Cardiac fibroblast (primary cell): ENCODE measurements around the gene GLT1D1.

Experiments used
- DNase-seq, 2 donors: peaks; one replicate each; pipeline versions ENCODE4 v3.0.0 to v3.0.0-alpha.2; 2010; ENCODE audit warnings: low read depth in 2 of 2
- H3K4me3 ChIP-seq, 2 donors: replicated peaks in 1 of 2; 1 replicate in 1 of 2; 2 replicates in 1 of 2; pipeline ENCODE4 v1.5.1; 2011; ENCODE audit warnings: low read depth in 2 of 2, low read length in 2 of 2, mild to moderate bottlenecking in 2 of 2, moderate library complexity in 1 of 2
- TF ChIP-seq, protein P1 (sequence below): IDR thresholded peaks from one replicate; pipeline ENCODE4 v1.5.1; 2011; ENCODE audit warnings: low read depth, mild to moderate bottlenecking, low read length, inconsistent platforms

Gene GLT1D1

DNA sequence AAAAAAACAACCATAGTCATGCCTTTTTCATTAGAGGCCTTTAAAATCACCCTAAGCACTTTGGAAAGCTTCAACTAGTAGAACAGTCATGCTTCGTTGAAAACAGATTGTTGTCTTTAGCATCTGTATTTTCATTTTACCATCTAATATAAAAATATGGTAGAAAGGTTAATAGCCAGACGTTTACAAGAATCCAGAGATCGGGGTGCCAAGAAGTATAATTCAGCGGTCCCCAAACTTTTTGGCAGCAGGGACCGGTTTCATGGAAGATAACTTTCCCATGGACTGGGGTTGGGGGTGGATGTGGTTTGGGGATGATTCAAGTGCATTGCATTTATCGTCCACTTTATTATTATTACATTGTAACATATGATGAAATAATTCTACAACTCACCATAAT, 138.4 kb downstream of the GLT1D1 start:
- no peak for DNase-seq
- H3K4me3 ChIP-seq = no peak overlapping the region
- TF ChIP-seq, protein P1, sequence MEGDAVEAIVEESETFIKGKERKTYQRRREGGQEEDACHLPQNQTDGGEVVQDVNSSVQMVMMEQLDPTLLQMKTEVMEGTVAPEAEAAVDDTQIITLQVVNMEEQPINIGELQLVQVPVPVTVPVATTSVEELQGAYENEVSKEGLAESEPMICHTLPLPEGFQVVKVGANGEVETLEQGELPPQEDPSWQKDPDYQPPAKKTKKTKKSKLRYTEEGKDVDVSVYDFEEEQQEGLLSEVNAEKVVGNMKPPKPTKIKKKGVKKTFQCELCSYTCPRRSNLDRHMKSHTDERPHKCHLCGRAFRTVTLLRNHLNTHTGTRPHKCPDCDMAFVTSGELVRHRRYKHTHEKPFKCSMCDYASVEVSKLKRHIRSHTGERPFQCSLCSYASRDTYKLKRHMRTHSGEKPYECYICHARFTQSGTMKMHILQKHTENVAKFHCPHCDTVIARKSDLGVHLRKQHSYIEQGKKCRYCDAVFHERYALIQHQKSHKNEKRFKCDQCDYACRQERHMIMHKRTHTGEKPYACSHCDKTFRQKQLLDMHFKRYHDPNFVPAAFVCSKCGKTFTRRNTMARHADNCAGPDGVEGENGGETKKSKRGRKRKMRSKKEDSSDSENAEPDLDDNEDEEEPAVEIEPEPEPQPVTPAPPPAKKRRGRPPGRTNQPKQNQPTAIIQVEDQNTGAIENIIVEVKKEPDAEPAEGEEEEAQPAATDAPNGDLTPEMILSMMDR = no peak

GRCh38 chr12:128992116-128992515, 138.8 kb downstream of the GLT1D1 start:
- H3K4me3 ChIP-seq = no peak overlapping the region
- no peak for DNase-seq
- TF ChIP-seq, protein P1 = no peak

DNA sequence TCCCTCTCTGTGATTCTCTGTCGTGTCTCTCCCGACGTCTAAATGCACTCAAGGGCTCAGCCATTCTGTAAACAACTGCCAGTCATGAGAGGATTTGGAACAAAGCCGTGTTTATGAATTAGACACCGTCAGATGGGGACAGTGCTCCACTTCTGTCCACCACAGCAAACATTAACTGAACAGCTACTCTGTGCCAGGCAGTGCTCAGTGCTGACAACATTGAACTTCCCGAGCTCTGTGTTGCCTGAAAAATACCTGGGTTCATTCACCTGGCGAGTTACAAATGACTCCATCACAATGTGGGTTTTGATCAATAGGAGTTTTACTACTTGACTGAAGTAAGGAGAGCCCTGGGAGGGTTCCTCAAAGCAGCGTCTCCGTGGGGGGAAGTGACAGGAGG, 139.3 kb downstream of the GLT1D1 start:
- no peak overlapping the region for H3K4me3 ChIP-seq
- TF ChIP-seq, protein P1 = no peak
- DNase-seq = no peak

- TF ChIP-seq, protein P1 = no peak
- no peak for DNase-seq
- no peak overlapping the region for H3K4me3 ChIP-seq
Measured at GRCh38 chr12:128994856-128995255, 141.6 kb downstream of the GLT1D1 start.

DNA sequence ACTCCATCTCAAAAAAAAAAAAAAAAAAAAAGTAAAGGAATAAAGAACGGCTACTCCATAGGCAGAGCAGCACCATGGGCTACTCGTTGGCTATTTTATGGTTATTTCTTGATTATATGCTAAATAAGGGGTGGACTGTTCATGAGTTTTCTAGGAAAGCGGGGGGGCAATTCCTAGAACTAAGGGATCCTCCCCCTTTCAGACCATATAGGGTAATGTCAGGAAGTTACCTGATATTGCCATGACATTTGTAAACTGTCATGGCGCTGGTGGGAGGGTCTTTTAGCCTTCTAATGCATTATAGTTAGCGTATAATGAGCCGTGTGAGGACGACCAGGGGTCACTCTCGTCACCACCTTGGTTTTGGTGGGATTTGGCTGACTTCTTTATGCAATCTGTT, 142.3 kb downstream of the GLT1D1 start:
- DNase-seq = no peak
- H3K4me3 ChIP-seq = no peak overlapping the region
- TF ChIP-seq, protein P1 = no peak

DNA sequence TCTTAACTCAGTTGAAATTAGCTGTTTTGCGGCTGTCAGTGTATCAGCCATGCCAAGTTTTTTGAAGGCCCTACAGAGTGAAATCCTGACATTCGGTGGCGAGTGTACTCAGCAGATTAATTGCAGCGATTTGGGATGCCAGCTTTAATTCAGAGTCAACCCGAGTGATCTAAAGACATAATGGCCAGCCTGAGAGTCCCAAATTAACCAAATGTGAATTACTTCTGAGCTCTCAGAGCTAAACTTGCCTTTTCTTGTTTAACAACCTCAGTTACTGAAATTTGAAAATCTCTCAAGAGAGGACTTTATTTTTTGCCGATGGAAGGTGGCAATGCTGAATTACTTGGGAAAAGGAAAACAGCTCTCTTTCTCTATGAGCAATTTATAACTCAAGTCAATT, 148.5 kb downstream of the GLT1D1 start:
- TF ChIP-seq, protein P1 = no peak
- DNase-seq = no peak
- H3K4me3 ChIP-seq = no peak overlapping the region

DNA sequence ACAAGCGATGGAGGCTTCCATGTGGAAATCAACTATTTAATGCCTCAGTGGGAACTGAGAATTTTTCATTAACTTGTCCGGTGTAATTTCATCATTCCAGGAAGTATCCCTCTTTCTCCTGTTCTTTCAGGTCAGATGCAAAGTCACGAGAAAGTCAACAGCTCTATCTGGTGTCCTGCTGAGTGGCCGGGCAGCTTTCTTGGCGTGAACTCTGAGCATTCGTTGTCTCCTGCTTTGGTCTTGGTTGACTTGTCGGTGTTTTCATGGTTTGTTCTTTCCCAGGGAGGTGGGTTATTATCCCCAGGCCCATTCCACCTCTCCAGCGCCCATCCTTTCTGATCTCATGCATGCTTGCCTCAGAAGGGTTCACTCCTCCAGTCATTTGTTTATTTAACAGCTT, 149.1 kb downstream of the GLT1D1 start:
- no peak overlapping the region for H3K4me3 ChIP-seq
- TF ChIP-seq, protein P1 = no peak
- no peak for DNase-seq
